H9 (cell line): ENCODE results near the gene ZNF775. TPM values are rescaled to one million over a fixed set of nuclear protein-coding genes. Genes with fewer than 3 reads are reported as not detected.

Experiments
- DNase-seq: peaks from one replicate; pipeline ENCODE4 v3.0.0-alpha.2; 2017
- H2AFZ ChIP-seq: one replicate; pipeline ENCODE4 v1.6.1; 2013; ENCODE audit warnings: mild to moderate bottlenecking, low read length, control low read depth, moderate library complexity
- H2AK5ac ChIP-seq: 2 replicates; pipeline ENCODE4 v1.6.1; 2013; ENCODE audit warnings: low read length, control low read depth, mixed read lengths; ENCODE audit not compliant: insufficient read length
- H2BK120ac ChIP-seq: one replicate; pipeline ENCODE4 v1.6.1; 2013; ENCODE audit warnings: low read depth, mild to moderate bottlenecking, low read length, control low read depth, inconsistent platforms; ENCODE audit not compliant: poor library complexity, severe bottlenecking
- H2BK12ac ChIP-seq: 2 replicates; pipeline ENCODE4 v1.6.1; 2013; ENCODE audit warnings: low read length, control low read depth, mixed read lengths, low read depth; ENCODE audit not compliant: insufficient read length
- H2BK15ac ChIP-seq: 2 replicates; pipeline ENCODE4 v1.6.1; 2013; ENCODE audit warnings: low read depth, low read length, control low read depth
- H2BK20ac ChIP-seq: one replicate; pipeline ENCODE4 v1.6.1; 2013; ENCODE audit warnings: low read depth, mild to moderate bottlenecking, low read length, control low read depth, inconsistent platforms; ENCODE audit not compliant: poor library complexity, severe bottlenecking
- H2BK5ac ChIP-seq: 2 replicates; pipeline ENCODE4 v1.6.1; 2013; ENCODE audit warnings: low read length, control low read depth, mixed read lengths; ENCODE audit not compliant: insufficient read length
- H3K14ac ChIP-seq: 2 replicates; pipeline ENCODE4 v1.6.1; 2013; ENCODE audit warnings: low read length, control low read depth; ENCODE audit not compliant: insufficient read depth
- H3K18ac ChIP-seq: 2 replicates; pipeline ENCODE4 v1.6.1; 2013; ENCODE audit warnings: low read depth, mild to moderate bottlenecking, mixed read lengths, low read length, control low read depth; ENCODE audit not compliant: insufficient read length
- H3K23ac ChIP-seq: 2 replicates; pipeline ENCODE4 v1.6.1; 2013; ENCODE audit warnings: low read length, control low read depth, mixed read lengths, low read depth; ENCODE audit not compliant: insufficient read length
- H3K23me2 ChIP-seq: 2 replicates; pipeline ENCODE4 v1.6.1; 2013; ENCODE audit warnings: low read depth, mild to moderate bottlenecking, mixed read lengths, low read length, control low read depth; ENCODE audit not compliant: insufficient read length, poor library complexity, severe bottlenecking
- H3K27ac ChIP-seq: 2 replicates; pipeline ENCODE4 v1.5.1; 2013; ENCODE audit warnings: low read length, control low read depth, mixed read lengths, low read depth; ENCODE audit not compliant: insufficient read length
- H3K27me3 ChIP-seq: 2 replicates; pipeline ENCODE4 v1.6.1; 2013; ENCODE audit warnings: low read length, control low read depth, inconsistent platforms; ENCODE audit not compliant: insufficient read depth
- H3K4ac ChIP-seq: 2 replicates; pipeline ENCODE4 v1.6.1; 2013; ENCODE audit warnings: low read depth, mild to moderate bottlenecking, control low read depth, inconsistent platforms, low read length, moderate library complexity
- H3K4me1 ChIP-seq: 2 replicates; pipeline ENCODE4 v1.6.1; 2013; ENCODE audit warnings: low read length, control low read depth, inconsistent platforms; ENCODE audit not compliant: insufficient read depth
- H3K4me2 ChIP-seq: 2 replicates; pipeline ENCODE4 v1.6.1; 2013; ENCODE audit warnings: low read length, control low read depth, mixed read lengths; ENCODE audit not compliant: insufficient read length, insufficient read depth
- H3K56ac ChIP-seq: 2 replicates; pipeline ENCODE4 v1.6.1; 2013; ENCODE audit warnings: low read depth, mild to moderate bottlenecking, mixed read lengths, low read length, control low read depth; ENCODE audit not compliant: insufficient read length
- H3K79me1 ChIP-seq: 2 replicates; pipeline ENCODE4 v1.6.1; 2013; ENCODE audit warnings: low read depth, mild to moderate bottlenecking, moderate library complexity, low read length, control low read depth, inconsistent platforms; ENCODE audit not compliant: insufficient read depth, poor library complexity, severe bottlenecking
- H3K79me2 ChIP-seq: 2 replicates; pipeline ENCODE4 v1.6.1; 2013; ENCODE audit warnings: low read length, control low read depth, inconsistent platforms; ENCODE audit not compliant: insufficient read depth
- H3K9ac ChIP-seq: 2 replicates; pipeline ENCODE4 v1.6.1; 2013; ENCODE audit warnings: low read length, control low read depth, mixed read lengths; ENCODE audit not compliant: insufficient read length; ENCODE audit errors: extremely low read depth
- H3K9me3 ChIP-seq: one replicate; pipeline ENCODE4 v1.6.1; 2013; ENCODE audit warnings: low read depth, low read length, inconsistent platforms; ENCODE audit not compliant: control insufficient read depth
- H3T11ph ChIP-seq: one replicate; pipeline ENCODE4 v1.6.1; 2013; ENCODE audit warnings: mild to moderate bottlenecking, low read length, control low read depth, inconsistent platforms
- H4K20me1 ChIP-seq: one replicate; pipeline ENCODE4 v1.6.1; 2013; ENCODE audit not compliant: control insufficient read depth, insufficient read length, insufficient read depth
- H4K5ac ChIP-seq: 2 replicates; pipeline ENCODE4 v1.6.1; 2013; ENCODE audit warnings: low read depth, mild to moderate bottlenecking, mixed read lengths, low read length, control low read depth; ENCODE audit not compliant: insufficient read length
- H4K8ac ChIP-seq: replicated peaks from 2 replicates; pipeline ENCODE4 v1.6.1; 2013; ENCODE audit warnings: low read length, control low read depth, mixed read lengths, low read depth; ENCODE audit not compliant: insufficient read length
- H4K91ac ChIP-seq: 2 replicates; pipeline ENCODE4 v1.6.1; 2013; ENCODE audit warnings: low read depth, mild to moderate bottlenecking, moderate library complexity, mixed read lengths, low read length, control low read depth; ENCODE audit not compliant: insufficient read length
- H3K27ac Mint-ChIP-seq, 3 experiments: 2 replicates in 2 of 3; 3 replicates in 1 of 3; pipeline ENCODE4 v1.8.0; 2020 to 2021; ENCODE audit warnings: mixed read lengths in 3 of 3, mild to moderate bottlenecking in 1 of 3, moderate library complexity in 1 of 3
- H3K27me3 Mint-ChIP-seq: 2 replicates; pipeline ENCODE4 v1.8.0; 2021; ENCODE audit warnings: low read depth, mild to moderate bottlenecking, moderate library complexity, mixed read lengths
- H3K36me3 Mint-ChIP-seq, 3 experiments: 2 replicates in 2 of 3; 3 replicates in 1 of 3; pipeline ENCODE4 v1.8.0; 2020 to 2021; ENCODE audit warnings: low read depth in 3 of 3, mixed read lengths in 3 of 3; ENCODE audit not compliant: insufficient read depth in 1 of 3
- H3K4me1 Mint-ChIP-seq, 2 experiments: 2 replicates each; pipeline ENCODE4 v1.8.0; 2020; ENCODE audit warnings: mixed read lengths in 2 of 2
- H3K4me3 Mint-ChIP-seq, 2 experiments: 2 replicates in 1 of 2; 3 replicates in 1 of 2; pipeline ENCODE4 v1.8.0; 2020 to 2021; ENCODE audit warnings: mild to moderate bottlenecking in 2 of 2, mixed read lengths in 2 of 2, moderate library complexity in 1 of 2
- H3K9me3 Mint-ChIP-seq, 2 experiments: 2 replicates in 1 of 2; 3 replicates in 1 of 2; pipeline ENCODE4 v1.8.0; 2020; ENCODE audit warnings: mild to moderate bottlenecking in 2 of 2, mixed read lengths in 2 of 2, moderate library complexity in 1 of 2
- CTCF ChIP-seq: fragments of 200-600 bp; sonication (generic); conservative IDR thresholded peaks from 3 replicates; pipeline ENCODE4 v1.8.0; 2021; ENCODE audit warnings: antibody characterized with exemption, mild to moderate bottlenecking
- WGBS: extraction: QIAGEN DNeasy Blood & Tissue Kit; methylation state at CpG from one replicate; pipeline ENCODE4 v1.1.7; 2013; ENCODE audit warnings: missing lambda C conversion rate, low lambda C conversion rate, mixed read lengths; ENCODE audit not compliant: insufficient read length; ENCODE audit errors: extremely low coverage; 5-methylcytosine and 5-hydroxymethylcytosine counted together
- total RNA-seq: library from RNA; stranded (reverse); gene quantifications from 2 replicates; pipeline ENCODE4 v1.2.1, GENCODE V29; 2021

ZNF775 gene
- total RNA-seq, 1 experiment from 2014 or later: 10.5 TPM

- TF ChIP-seq CTCF: no peak
- Histone ChIP-seq H3K79me2 (no peaks in the 10 kb centered on the region), H4K91ac (no peak overlapping the region), H2AK5ac (no peak overlapping the region), H3K4me2 (no peak overlapping the region), H3K79me1 (no peaks in the 10 kb centered on the region), H4K5ac (no peak overlapping the region), H2AFZ (no peak overlapping the region), H3K27ac (no peak overlapping the region), H3K23me2 (no peaks in the 10 kb centered on the region), H4K20me1 (no peaks in the 10 kb centered on the region), H3K23ac (no peak overlapping the region), H2BK20ac (no peak overlapping the region), H3K4ac (no peak overlapping the region), H2BK5ac (no peak overlapping the region), H3K18ac (no peak overlapping the region), H4K8ac (no peak overlapping the region), H3K4me1 (no peaks in the 10 kb centered on the region), H2BK120ac (no peak overlapping the region), H2BK15ac (no peak overlapping the region), H3K14ac (no peak overlapping the region), H2BK12ac (no peak overlapping the region), H3K9me3 (no peaks in the 10 kb centered on the region), H3K27me3 (no peaks in the 10 kb centered on the region), H3K56ac (no peak overlapping the region), H3T11ph (no peak overlapping the region), H3K9ac (no peak overlapping the region)
- peaks cover 6 to 11% of the 10 kb centered on the region in 2 experiments for H3K9me3 Mint-ChIP-seq
- no peak overlapping the region for H3K4me3 Mint-ChIP-seq
- DNase-seq: no peak
- H3K27me3 Mint-ChIP-seq: peaks cover 79% of the 10 kb centered on the region
- no peak overlapping the region for H3K27ac Mint-ChIP-seq
- peaks cover 5% of the 10 kb centered on the region in 2 experiments; a peak in 3 of 4 replicates for H3K4me1 Mint-ChIP-seq
- WGBS: no CpG with 5 or more reads among the region's 7 CpGs
- peaks cover 0 to 4% (median 0%) of the 10 kb centered on the region in 3 experiments; a peak in 1 of 7 replicates for H3K36me3 Mint-ChIP-seq
These were observed 65.7 kb downstream of the ZNF775 start for GRCh38 chr7:150444674-150445365.
